ENCODE data around the gene PPP4R1. TPM values are rescaled to one million over a fixed set of nuclear protein-coding genes. Genes with fewer than 3 reads are reported as not detected.

The PPP4R1 gene
- total RNA-seq, 1 experiment from 2014 or later = 71.1 TPM

GRCh38 chr18:9552191-9552590, 62.2 kb downstream of the PPP4R1 start (continued):
- TF ChIP-seq, protein P1, sequence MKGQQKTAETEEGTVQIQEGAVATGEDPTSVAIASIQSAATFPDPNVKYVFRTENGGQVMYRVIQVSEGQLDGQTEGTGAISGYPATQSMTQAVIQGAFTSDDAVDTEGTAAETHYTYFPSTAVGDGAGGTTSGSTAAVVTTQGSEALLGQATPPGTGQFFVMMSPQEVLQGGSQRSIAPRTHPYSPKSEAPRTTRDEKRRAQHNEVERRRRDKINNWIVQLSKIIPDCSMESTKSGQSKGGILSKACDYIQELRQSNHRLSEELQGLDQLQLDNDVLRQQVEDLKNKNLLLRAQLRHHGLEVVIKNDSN (CRISPR knock-in tag; IDR thresholded peaks at IDR 0.05) = no peak
- TF ChIP-seq, protein P2, sequence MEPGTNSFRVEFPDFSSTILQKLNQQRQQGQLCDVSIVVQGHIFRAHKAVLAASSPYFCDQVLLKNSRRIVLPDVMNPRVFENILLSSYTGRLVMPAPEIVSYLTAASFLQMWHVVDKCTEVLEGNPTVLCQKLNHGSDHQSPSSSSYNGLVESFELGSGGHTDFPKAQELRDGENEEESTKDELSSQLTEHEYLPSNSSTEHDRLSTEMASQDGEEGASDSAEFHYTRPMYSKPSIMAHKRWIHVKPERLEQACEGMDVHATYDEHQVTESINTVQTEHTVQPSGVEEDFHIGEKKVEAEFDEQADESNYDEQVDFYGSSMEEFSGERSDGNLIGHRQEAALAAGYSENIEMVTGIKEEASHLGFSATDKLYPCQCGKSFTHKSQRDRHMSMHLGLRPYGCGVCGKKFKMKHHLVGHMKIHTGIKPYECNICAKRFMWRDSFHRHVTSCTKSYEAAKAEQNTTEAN (CRISPR knock-in tag; IDR thresholded peaks at IDR 0.05) = no peak

- no peak for ATAC-seq
- POLR2A ChIA-PET = no interaction called here
- 0 out of 2 replicates have a peak overlapping the region, but pooled peaks have one; percentile 23 for H3K27ac Mint-ChIP-seq
Observed at GRCh38 chr18:9550429-9550828, 63.9 kb downstream of the PPP4R1 start.

GRCh38 chr18:9549405-9549804, 65.0 kb downstream of the PPP4R1 start:
- Mint-ChIP-seq H3K4me1 (peaks cover 22% of the 10 kb centered on the region), H3K36me3 (peaks cover 79% of the 10 kb centered on the region), H3K4me3 (no peak overlapping the region), H3K27ac (no peak overlapping the region), H3K27me3 (ENCODE audit: low read depth) (no peaks in the 10 kb centered on the region), H3K9me3 (peaks cover 14% of the 10 kb centered on the region)
- ATAC-seq (no peak), DNase-seq (ENCODE audit: low spot score) (no peak)
- ChIA-PET CTCF (no interaction called here), POLR2A (no interaction called here)
- TF ChIP-seq HMGA2 (CRISPR knock-in tag; IDR thresholded peaks at IDR 0.05) (no peak), IRF2 (CRISPR knock-in tag; IDR thresholded peaks at IDR 0.05; ENCODE audit: borderline replicate concordance, low read depth) (no peak), ZNF512 (CRISPR knock-in tag; IDR thresholded peaks at IDR 0.05; ENCODE audit: borderline replicate concordance) (no peak), ZSCAN18 (CRISPR knock-in tag; IDR thresholded peaks at IDR 0.05) (no peak), NFYB (CRISPR knock-in tag; conservative IDR thresholded peaks at IDR 0.05; ENCODE audit: low read depth) (no peak), ELF4 (CRISPR knock-in tag; IDR thresholded peaks at IDR 0.05; ENCODE audit: low read depth) (no peak), MXD4 (CRISPR knock-in tag; IDR thresholded peaks at IDR 0.05; ENCODE audit: borderline replicate concordance) (no peak), ZNF138 (CRISPR knock-in tag; conservative IDR thresholded peaks at IDR 0.05) (no peak), NR3C1 (CRISPR knock-in tag; conservative IDR thresholded peaks at IDR 0.05; ENCODE audit: low read depth) (no peak), ZNF671 (CRISPR knock-in tag; IDR thresholded peaks at IDR 0.05) (no peak), CREM (CRISPR knock-in tag; IDR thresholded peaks at IDR 0.05) (no peak), JUN (CRISPR knock-in tag; IDR thresholded peaks at IDR 0.05) (no peak), GABPB1 (CRISPR knock-in tag; IDR thresholded peaks at IDR 0.05) (no peak), ZNF317 (CRISPR knock-in tag; IDR thresholded peaks at IDR 0.05; ENCODE audit: borderline replicate concordance, low read depth) (no peak), SMAD4 (CRISPR knock-in tag; IDR thresholded peaks at IDR 0.05) (no peak), ZNF263 (CRISPR knock-in tag; IDR thresholded peaks at IDR 0.05; ENCODE audit: low read depth) (no peak)
- TF ChIP-seq, protein P1 (CRISPR knock-in tag; IDR thresholded peaks at IDR 0.05) = no peak

More at GRCh38 chr18:9550429-9550828, 63.9 kb downstream of the PPP4R1 start:
- H3K4me1 Mint-ChIP-seq = peaks cover 21% of the 10 kb centered on the region
- no peak for DNase-seq (ENCODE audit: low spot score)
- peaks cover 88% of the 10 kb centered on the region for H3K36me3 Mint-ChIP-seq
- CTCF ChIA-PET = no interaction called here
- TF ChIP-seq NR1H2 (CRISPR knock-in tag; IDR thresholded peaks at IDR 0.05) (no peak), ELF4 (CRISPR knock-in tag; IDR thresholded peaks at IDR 0.05; ENCODE audit: low read depth) (no peak), PRRX2 (CRISPR knock-in tag; IDR thresholded peaks at IDR 0.05) (no peak), ESRRA (CRISPR knock-in tag; IDR thresholded peaks at IDR 0.05; ENCODE audit: borderline replicate concordance) (no peak), EMX1 (CRISPR knock-in tag; IDR thresholded peaks at IDR 0.05) (no peak), NFYB (CRISPR knock-in tag; conservative IDR thresholded peaks at IDR 0.05; ENCODE audit: low read depth) (no peak), ZNF396 (CRISPR knock-in tag; IDR thresholded peaks at IDR 0.05; ENCODE audit: borderline replicate concordance) (no peak)
- TF ChIP-seq, protein P3, sequence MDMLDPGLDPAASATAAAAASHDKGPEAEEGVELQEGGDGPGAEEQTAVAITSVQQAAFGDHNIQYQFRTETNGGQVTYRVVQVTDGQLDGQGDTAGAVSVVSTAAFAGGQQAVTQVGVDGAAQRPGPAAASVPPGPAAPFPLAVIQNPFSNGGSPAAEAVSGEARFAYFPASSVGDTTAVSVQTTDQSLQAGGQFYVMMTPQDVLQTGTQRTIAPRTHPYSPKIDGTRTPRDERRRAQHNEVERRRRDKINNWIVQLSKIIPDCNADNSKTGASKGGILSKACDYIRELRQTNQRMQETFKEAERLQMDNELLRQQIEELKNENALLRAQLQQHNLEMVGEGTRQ (CRISPR knock-in tag; IDR thresholded peaks at IDR 0.05) = no peak
- no peaks in the 10 kb centered on the region for H3K27me3 Mint-ChIP-seq (ENCODE audit: low read depth)
- no peak overlapping the region for H3K4me3 Mint-ChIP-seq
- H3K9me3 Mint-ChIP-seq = peaks cover 14% of the 10 kb centered on the region
